NCI-H82 (cell line): ENCODE measurements around the gene SMIM33.
A peak's percentile ranks its signal among the peaks of the same experiment; 100 is the strongest.
"Not testable (repeated sequence)": the region's sequence is repeated elsewhere in the genome, so short reads cannot be mapped to it uniquely, and the experiment has no call there.

ENCODE experiments used
- DNase-seq: peaks from one replicate; lab custom pipeline; 2025; lab: John Stamatoyannopoulos, UW

Gene SMIM33

GRCh38 chr5:139482050-139482889 lies 11.5 kb downstream of the SMIM33 start, which contains the start of gene STING1:
TSS of gene STING1 (minus strand) at chr5:139482758. CDS start at chr5:139481704, 1,054 bp downstream.
- DNase-seq: peak; percentile 54

- DNase-seq: not testable (repeated sequence)
Observed at GRCh38 chr5:139482890-139483208, 12.0 kb downstream of the SMIM33 start.

GRCh38 chr5:139486201-139486600 lies 15.4 kb downstream of the SMIM33 start:
- peak; percentile 24 for DNase-seq

- DNase-seq: peak; percentile 25
Observed at GRCh38 chr5:139488260-139488659, 17.5 kb downstream of the SMIM33 start.

- no peak for DNase-seq
Observed at GRCh38 chr5:139492700-139493192, 21.9 kb downstream of the SMIM33 start.

- no peak for DNase-seq
Observed at GRCh38 chr5:139494256-139494655, 23.5 kb downstream of the SMIM33 start.

- DNase-seq: no peak
Observed at GRCh38 chr5:139494832-139495231, 24.0 kb downstream of the SMIM33 start.

GRCh38 chr5:139495638-139496435 lies 25.0 kb downstream of the SMIM33 start:
- no peak for DNase-seq

GRCh38 chr5:139501381-139501780 lies 30.6 kb downstream of the SMIM33 start:
- no peak for DNase-seq

- not testable (repeated sequence) for DNase-seq
Observed at GRCh38 chr5:139503036-139503817, 32.4 kb downstream of the SMIM33 start.

GRCh38 chr5:139503879-139504278 lies 33.1 kb downstream of the SMIM33 start:
- DNase-seq: not testable (repeated sequence)

GRCh38 chr5:139504722-139505121 lies 33.9 kb downstream of the SMIM33 start:
- DNase-seq: not testable (repeated sequence)

- no peak for DNase-seq
Observed at GRCh38 chr5:139512786-139513390, 42.1 kb downstream of the SMIM33 start.

GRCh38 chr5:139513434-139513833 lies 42.6 kb downstream of the SMIM33 start:
- peak; percentile 82 for DNase-seq

GRCh38 chr5:139513852-139514485 lies 43.2 kb downstream of the SMIM33 start:
- DNase-seq: no peak

- no peak for DNase-seq
Observed at GRCh38 chr5:139514486-139514856, 43.7 kb downstream of the SMIM33 start.

GRCh38 chr5:139517683-139518564 lies 47.1 kb downstream of the SMIM33 start:
- peak; percentile 86 for DNase-seq
